GM15510 (cell line): ENCODE results near the gene B4GALT1.

Source experiments
- POLR2A ChIP-seq: IDR thresholded peaks from 3 replicates; pipeline ENCODE4 v1.6.1; 2011; ENCODE audit warnings: borderline replicate concordance; ENCODE audit not compliant: insufficient read length; ENCODE audit errors: extremely low read depth

The B4GALT1 gene

DNA sequence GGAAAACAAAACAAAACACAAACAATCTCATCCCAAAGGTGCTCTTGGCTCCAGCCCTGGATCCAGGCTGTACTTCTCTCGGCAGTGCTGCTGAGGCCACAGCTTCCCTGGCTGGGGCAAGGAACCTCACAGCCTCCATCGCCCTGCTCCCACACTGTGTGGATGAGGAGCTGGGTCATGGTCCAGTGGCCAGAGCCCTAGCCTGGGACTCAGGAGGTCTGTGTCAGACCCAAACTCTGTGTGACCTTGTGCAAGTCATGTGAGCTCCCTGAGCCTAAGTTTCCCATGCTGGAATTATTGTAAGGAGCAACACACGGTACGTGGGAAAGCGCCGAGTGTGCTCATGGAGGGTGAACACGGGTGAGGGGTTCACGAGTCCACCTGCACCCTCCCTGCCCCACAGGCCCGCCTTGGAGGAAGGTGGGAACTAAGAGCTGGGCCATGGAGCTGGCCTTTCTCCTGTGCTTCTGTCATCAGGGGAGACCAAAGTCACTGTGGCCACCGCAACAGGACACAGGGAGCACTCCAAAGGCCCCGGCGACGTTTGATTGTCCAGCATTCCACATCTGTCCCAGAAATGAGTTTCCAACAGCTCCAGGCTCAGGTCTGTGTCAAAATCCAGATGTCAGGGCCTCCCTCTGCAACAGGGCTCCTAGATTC lies 64.5 kb downstream of the B4GALT1 start:
- no peak for TF ChIP-seq POLR2A

DNA sequence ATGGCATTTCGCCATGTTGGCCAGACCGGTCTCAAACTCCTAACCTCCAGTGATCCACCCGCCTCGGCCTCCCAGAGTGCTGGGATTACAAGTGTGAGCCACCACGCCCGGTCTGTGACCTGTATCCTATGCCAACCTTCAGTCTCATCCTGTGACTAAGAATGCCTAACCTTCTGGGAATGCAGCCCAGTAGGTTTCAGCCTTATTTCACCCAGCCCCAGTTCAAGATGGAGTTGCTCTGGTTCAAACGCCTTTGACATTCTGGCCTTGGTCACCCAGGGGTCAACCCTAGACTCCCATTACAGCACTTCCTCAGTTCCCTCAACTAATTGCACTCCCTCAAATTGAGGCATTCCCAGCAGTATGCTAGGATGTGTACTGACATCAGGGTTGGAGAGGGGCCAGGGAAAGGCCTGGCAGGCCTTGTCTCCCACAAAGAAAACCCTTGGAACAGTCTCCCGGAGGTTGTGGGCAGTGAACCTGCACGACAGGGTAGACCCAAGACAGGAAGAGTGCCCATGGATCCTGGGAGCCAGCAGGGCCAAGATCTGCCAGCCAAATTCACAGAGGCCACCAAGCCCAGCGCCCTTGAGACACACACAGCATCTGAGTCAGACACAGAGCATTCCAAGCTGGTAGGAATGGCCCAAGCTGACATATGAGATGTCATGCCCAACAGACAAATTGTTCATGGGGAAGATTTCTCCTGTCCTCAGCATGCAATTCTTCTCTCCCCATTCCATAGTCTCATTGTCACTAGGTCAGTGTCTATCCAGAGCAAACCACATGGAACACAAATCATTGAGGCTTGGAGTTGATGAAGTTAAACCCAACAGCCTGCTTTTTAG lies 65.8 kb downstream of the B4GALT1 start:
- no peak for TF ChIP-seq POLR2A

DNA sequence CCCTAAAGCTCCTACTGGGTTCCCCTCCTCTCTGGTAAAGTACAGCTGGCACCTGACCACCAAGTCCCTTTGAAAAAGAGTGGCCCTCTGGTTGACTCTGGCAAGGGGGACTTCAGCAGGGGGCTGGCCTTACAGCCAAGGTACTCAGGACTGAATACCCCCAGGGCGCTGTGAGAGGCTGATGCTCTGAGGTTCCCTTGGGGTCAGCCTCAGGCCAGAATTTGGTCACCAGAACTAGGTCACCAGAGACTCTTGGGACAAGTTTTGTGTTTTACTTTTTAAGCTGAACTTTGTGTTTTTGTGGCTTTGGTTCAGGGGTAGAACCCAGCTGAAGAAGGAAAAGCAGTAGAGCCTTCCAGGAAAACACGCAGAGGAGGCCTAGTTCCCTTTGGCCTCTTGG lies 67.4 kb downstream of the B4GALT1 start:
- no peak for TF ChIP-seq POLR2A

DNA sequence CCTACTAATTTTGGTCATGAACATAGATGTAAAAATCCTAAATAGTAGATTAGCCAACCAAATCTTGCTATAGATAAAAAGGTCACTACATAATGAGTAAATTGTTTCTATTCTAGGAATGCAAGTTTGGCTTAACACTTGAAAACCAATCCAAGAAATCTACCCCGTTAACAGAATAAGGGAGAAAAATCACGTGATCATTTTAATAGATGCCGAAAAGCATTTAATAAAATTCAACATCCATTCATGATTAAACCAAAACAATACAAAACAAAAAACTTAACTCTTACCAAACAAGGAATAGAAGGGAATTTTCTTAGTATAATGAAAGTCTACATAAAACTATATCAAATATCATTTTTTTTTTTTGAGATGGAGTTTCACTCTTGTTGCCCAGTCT lies 69.9 kb downstream of the B4GALT1 start:
- TF ChIP-seq POLR2A, result no peak

DNA sequence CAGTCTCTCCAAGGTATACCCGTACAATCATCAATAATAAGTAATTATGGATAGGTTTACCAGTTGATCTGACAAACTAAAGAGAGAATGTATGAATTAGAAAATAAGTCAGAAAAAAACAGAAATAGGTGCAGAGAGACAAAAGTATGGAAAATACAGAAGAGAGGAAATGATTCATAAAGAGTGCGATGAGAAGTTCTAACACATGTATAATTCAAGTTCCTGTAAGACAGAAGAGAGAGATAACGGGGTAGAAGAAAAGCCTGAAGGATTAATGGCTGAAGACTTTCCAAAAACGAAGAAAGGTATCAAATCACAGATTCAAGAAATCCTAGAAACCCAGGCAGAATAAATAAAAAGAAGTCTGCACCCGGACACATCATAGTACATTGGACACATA lies 74.5 kb downstream of the B4GALT1 start:
- TF ChIP-seq POLR2A, result no peak

DNA sequence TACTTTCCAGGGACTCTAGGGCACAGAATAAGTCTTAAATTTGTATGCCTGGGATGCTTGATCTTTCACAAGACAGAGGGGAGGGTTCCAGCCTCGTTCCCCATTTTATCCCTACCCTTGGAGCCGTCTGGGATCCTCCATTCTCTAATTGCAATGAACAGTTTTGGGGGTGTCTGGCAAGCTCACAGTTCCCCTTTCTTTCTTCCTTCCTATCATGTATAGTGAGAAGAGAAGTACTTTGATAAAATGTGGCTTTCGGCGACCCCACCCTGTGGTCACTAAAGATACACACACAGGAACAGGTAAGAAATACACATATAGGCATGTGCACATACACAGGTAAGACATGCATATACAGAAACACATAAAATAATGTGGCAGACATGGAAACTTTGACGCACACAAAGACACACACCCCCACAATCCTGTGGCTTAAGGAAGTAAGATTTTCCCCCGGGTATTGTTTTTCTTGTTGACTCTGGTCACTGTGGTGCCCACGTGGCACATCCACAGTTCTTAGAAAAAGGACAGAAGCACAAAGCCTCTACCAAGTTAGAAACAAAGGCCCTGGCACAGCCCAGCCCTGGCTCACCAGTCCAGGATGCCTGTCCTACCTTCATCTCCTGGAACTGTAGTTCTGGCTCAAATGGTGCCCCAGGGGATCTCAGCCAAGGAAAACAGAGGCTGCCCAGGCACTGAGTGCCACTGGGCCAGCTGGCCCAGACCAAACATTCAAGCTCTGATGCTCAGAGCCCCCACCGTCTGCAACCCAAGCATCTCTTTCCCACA lies 84.4 kb downstream of the B4GALT1 start:
- no peak for TF ChIP-seq POLR2A

DNA sequence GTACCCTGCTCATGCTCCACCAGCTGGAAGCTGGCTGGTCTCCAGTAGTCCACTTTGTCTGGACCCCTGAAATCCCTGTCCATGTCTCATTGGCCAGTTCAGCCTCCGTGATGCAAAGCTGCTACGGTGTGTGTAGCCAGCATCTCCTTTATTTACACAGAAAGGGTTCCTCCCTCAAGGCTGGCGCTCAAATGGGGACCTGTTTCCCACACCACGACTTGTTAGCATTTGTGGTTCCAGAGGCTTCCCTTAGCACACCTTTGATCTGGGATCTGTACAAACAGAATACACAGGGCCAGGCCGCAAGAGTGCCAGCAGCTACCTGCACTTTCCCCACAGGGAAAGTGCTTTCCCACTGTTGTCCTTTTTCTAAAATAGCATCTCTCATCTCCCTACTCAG lies 85.0 kb downstream of the B4GALT1 start:
- TF ChIP-seq POLR2A, result no peak

DNA sequence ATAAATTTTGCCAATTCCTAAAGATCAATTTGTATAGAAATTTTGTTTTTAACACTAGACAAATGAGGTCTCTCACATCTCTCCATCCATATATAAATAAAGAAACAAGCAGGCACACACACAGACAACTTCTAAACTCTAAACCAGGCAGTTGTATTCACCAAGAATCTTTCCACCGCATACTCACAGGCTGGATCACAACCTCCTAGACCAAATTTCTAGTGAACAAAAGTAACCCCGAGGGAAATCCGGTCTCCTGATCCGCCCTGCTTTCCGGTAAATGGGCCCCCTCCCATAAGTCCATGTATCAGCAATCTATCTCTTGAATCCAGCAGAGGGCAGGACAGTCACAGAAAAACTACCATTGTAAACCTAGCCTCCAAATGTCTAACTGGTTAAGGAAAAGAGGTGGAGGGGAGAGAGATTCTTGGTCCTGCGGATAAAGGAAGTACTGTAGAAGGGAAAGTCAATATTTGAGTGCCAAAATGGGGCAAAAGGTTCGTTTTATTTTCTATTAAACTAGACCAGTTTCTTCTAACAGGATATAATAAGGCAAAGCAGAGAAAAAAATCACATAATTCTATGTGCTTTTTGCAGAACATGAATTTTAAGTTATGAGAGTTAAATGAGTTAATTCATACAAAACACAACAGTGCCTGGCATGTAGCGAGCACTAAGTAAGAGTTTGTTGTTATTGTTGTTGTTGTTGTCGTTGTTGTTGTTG lies 85.8 kb downstream of the B4GALT1 start:
- TF ChIP-seq POLR2A, result no peak

DNA sequence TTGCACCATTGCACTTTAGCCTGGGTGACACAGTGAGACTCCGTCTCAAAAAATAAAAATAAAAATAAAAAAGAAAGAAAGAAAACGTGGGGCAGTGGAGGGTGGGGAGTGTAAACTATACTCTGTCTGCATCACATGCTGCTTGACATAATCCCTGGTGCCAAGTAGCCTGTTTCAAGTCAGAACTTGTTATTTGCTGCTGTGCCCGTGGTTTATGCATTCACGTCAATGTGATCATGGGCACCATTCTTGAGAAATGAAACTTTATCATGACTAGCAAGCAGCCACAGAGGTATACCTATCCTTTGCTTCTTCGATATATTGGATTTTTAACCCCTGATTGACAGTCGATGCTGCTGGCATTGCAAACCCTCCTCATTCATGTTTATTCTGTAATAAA lies 86.6 kb downstream of the B4GALT1 start:
- TF ChIP-seq POLR2A, result no peak

DNA sequence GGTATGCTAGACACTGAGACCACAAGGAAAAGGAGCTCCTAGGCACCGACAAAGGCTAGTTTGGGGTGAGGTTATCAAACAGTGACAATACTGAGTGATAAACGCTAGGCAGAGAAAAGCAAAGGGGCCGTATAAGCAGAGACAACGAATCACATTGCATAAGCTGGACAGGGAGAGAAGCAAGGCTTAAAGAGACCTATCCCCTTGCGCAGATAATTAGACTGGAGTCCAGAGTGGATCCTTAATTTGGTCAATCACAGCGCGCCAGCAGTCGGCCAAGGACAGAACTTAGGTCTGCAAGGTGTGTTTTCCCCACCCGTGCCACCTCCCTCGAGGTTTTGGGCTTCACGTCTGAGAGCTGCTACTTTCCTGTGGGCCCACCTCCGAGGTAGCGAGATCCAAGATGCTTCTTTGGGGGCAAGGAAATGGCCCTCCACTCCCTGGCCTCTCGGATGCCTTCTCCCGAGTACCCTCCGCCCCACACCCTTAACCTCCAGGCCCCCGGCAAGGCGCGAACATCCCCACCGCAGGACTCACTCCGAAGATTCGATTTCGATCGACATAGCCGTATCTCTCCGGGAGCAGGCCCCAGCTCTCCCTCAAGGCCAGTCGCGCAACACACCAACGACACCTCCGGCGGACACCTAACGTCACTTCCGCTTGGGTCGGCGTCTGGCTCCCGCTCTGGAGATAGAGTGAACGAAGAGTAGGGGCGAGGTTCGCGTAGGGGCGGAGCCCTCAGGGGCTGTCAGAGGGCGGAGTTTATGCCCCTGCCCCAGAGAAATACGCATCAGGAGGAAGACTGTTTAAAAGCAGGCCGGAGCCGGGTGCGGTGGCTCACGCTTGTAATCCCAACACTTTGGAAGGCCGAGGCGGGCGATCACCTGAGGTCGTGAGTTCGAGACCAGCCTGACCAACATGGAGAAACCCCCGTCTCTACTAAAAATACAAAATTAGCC lies 90.8 kb downstream of the B4GALT1 start, which contains the start of gene SMU1:
Gene SMU1, minus strand, starts transcription at position 629 of the 959 bp plus-strand sequence. Its CDS starts 66 bp downstream, at position 563.
- TF ChIP-seq POLR2A, result peak; percentile 64

DNA sequence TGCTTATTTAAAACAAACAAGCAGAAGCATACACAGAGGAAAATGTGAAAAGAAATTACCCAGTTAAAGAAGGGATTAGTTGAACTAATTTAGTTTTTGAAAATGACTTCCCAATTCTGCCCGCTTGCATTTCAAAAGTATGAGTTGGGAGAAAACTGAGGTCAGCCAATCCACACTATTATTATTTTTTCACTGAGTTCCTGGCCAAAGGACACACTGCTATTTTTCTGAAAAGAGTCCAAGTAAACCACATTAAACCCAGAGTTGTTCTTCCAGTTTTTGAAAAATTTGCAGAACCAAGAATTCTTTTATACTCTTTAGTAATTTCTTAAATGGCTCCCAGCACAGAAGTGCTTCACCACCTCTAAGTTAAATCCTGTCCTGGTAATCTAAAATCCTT lies 98.1 kb downstream of the B4GALT1 start:
- no peak for TF ChIP-seq POLR2A

DNA sequence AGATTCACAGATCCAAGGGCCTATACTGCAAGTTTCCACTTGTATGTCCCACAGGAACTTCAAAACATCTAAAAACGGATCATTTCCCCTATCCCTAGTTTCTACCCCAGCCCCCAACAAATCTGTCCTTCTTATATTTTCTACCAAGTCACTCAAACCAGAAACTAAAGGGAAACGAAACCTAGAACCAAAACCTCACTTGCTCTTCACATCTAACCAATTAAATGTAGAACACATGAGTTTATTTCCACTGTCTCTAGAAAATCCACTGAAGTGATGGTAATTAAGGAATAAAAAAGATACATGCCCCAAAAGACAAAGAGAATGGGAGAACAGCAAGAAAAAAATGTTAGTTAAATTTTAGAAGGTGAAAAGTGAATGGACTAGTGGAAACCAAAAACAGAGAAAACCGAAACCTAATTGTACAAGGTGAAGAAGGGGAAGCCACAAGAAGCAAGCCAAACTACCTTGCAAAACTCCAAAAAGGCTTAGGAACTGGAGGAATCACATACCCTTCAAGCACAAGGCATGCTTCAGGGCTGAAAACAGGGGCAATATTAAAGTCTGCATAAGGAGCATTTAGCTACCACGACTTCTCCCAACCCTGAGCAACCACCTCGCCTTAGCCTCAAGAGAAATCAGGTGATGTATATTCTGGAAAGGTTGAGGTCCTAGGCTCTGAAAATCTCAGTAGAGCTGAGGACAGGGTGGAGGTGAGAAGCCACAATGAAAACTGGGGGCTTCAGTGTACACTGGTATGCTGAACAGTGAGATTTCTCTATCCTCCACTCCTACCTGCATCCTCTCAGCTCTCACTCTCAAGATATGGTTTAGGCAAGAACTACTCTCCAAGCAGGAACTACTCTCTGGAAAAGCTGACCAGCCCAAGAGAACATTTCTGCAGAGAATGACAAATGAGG lies 101.7 kb downstream of the B4GALT1 start:
- TF ChIP-seq POLR2A, result no peak
